NCI-H1048 (cell line): ENCODE measurements around the gene PLA2G6.
"Not testable (repeated sequence)": the region's sequence is repeated elsewhere in the genome, so short reads cannot be mapped to it uniquely, and the experiment has no call there.

ENCODE experiments used
- DNase-seq: peaks from one replicate; lab custom pipeline; 2025; lab: John Stamatoyannopoulos, UW

The PLA2G6 gene

DNA sequence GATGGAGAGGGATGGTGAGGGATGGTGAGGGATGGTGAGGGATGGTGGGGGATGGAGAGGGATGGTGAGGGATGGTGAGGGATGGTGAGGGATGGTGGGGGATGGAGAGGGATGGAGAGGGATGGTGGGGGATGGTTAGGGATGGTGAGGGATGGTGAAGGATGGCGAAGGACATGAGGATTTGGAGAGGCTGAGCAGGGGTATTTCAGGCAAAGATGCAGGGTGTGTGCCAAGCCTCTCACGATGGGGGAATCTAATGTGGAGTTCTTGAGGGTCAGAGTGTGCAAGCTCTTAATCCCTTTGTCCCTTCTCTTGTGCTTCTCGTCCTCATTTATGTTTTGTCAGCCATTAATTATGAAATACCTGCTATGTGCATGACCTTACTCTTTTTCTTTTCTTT lies 7.5 kb upstream of the PLA2G6 start:
- DNase-seq = no peak

DNA sequence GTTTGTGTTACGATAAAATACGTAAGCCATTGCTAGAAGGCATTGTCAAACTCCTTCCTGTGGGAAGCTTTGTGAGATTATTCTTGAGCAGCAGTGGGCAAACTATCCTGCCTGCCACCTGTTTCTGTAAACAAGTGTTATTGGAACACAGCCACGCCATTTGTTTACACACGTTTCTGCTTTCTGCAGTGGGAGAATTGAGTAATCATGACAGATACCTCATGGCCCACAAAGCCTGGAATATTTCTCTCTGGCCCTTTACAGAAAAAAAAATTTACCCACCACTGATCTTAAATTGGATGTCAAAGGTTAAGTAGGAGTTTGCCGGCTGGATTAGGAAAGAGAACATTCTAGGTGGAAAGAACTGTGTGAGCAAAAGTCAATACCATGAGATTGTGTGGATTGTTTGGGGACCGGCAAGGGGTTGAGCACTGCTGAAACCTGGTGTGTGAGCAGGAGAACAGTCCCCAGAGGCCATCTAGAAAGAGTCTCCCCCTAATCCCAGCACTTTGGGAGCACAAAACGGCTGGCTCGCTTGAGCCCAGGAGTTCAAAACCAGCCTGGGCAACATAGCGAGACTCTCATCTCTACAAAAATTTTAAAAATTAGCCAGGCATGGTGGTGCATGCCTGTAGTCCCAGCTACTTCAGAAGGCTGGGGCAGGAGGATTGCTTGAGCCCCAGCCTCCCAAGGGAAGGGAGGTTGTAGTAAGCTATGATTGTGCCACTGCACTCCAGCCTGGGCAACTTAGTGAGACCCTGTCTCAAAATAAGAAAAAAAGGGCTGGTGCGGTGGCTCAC lies 6.0 kb upstream of the PLA2G6 start:
- DNase-seq = no peak

DNA sequence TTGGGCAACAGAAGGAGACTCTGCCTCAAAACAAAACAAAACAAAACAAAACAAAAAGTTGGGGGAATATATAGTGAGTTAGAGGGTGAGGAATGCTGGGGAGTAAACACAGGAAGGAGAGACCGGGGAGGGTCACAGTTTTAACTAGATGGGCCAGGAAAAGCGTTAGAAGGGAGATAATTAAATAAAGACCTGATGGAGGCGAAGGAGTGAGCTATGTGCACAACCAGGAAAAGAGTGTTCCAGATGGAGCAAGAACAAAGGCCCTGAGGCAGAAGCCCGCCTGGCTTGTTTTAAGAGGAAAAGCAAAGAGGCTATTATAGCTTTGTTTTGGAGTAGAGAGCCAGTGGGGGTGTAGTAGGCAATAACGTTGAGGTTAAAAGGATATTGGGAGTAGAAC lies 4.8 kb upstream of the PLA2G6 start:
- DNase-seq = no peak

DNA sequence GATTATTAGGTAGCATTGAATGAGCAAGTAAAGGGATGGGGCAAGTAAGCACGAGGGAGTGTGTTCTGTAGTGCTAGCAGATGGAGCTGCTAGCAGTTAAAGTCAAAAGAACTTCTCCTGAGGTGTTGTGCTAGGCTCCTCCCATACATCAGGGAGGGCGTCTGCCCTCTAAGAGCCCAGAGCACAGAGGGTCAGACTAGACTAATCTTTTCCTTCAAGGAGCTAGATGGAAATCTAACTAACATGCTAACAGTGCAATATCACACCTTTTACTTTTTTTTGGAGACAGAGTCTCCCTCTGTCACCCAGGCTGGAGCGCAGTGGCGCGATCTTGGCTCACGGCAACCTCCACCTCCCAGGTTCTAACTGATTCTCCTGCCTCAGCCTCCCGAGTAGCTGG lies 3.2 kb upstream of the PLA2G6 start:
- no peak for DNase-seq

DNA sequence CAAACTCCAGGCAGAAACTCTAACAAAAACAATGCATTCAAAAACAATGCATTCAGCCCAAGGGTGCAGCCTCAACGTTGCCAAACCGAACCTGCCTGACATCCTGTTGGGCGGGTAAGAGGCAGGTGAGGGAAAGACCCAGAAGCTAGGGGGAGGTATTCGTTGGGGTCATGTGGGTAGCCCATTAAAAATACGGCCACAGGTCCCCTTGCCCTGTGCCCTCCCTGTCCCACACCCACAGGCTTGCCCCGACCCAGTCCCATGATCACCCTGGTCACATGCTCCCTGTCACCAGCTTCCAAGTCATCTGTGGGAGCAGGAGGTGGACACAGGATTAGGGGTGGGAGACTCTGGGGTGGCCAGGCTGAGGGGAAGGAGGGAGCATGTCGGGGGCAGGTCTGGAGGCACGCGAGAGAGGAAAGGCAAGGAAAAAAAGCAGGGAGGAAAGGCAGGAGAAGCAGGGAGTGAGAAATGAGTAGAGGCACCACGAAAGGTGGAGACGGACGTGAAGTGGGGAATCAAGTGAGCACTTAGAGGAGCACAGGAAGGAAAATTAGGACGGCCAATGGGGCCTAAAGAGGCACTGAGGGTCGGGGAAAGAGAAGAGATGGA lies 683 bp downstream of the PLA2G6 start:
- DNase-seq = no peak

DNA sequence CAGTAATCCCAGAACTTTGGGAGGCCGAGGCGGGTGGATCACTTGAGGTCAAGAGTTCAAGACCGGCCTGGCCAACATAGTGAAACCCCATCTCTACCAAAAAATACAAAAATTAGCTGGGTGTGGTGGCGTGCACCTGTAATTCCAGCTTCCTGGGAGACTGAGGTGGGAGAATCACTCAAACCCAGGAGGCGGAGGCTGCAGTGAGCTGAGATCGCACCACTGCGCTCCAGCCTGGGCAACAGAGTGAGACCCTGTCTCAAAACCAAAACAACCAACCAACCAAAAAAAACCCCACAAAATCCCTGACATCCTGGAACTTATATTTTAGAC lies 3.1 kb downstream of the PLA2G6 start:
- not testable (repeated sequence) for DNase-seq

- no peak for DNase-seq
Measured at GRCh38 chr22:38177926-38178604, 3.6 kb downstream of the PLA2G6 start.

DNA sequence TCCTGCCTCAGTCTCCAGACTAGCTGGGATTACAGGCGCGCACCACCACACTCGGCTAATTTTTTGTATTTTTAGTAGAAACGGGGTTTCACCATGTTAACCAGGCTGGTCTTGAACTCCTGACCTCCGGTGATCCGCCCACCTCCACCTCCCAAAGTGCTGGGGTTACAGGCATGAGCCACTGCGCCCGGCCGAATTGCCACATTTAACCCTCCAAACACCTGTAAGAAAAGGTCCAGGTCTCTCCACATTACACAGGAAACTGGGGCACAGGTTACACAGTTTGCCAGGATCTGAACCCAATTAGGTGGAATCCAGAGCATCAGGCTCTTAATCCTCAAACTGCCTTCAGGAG lies 4.1 kb downstream of the PLA2G6 start:
- not testable (repeated sequence) for DNase-seq

DNA sequence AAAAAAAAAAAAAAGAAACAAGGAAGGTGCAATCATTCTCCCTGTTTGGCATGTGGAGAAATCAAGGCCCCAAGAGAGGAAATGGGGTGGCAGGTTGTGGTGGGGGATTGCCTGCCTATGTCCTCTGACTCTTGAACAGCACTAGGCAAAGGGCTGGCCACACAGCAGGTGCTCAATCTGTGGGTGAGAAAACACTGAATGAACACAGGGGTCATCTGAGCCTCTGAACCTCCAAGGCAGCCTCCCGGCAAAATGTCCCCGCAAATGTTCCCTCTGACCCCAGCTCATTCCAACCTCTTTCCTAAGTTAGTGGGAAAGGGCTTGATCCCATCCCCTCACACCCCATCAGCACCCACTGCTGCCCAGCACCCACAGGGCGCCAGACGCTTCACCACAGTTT lies 4.6 kb downstream of the PLA2G6 start:
- no peak for DNase-seq

GRCh38 chr22:38176170-38176741 lies 5.4 kb downstream of the PLA2G6 start:
- no peak for DNase-seq

DNA sequence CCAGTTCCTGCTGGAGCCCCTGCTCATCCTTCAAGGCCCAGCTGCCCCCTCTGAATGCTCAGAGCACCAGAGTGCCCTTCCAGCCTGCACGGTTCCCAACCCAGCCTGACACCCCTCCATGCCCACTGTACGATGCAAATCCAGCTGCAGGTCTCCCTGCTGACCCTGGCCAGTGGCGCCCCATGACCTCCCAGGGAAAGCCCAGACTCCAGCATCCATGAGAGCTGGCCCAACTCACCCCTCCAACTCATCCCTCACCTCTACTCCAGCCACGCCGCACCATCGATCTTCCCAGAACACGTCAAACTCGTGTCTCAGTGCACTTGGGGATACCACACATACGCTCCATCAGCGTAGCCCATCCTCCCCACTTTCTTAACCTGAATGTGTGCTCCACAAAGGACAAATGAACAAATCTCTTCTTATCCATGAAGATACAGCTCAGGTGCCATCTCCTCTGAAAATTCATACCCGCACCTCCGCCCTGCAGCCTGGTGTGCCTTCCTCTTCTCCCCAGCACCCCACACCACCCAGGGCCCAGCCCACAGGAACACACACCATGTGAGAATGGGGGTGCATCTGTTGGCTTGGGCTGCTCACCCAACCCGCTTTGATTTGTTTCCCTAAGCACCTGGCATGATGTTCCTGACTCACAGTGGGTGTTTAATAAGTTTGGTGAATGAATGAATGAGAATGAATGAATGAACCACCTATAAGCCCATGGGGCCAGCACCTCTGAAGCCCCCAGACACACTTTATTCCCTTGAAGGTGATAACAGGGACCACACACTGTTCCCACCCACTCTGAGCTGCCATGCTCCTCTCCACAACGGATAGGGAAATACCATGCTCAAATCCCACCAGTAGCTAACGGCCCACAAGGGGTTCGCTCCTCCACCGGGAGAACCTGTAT lies 6.2 kb downstream of the PLA2G6 start:
- no peak for DNase-seq

DNA sequence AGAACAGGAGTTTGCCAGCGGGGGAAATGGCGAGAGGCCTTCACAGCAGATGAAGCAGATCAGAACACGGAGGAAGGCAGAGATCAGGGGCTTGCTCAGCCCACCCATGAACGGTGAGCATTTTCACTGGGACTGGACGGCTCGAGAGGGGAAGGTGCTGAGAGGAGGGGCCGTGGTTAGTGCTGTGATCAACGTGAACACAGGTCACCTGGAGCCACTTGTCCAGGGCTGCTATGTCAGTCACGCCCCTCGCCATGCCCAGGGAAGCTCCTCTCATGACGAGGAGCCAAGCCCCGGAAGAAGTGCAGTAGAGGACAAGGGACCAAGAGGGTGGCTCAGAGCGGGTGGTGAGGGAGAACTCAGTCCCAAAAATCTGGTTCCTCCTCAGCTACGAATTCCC lies 7.0 kb downstream of the PLA2G6 start:
- DNase-seq = no peak

DNA sequence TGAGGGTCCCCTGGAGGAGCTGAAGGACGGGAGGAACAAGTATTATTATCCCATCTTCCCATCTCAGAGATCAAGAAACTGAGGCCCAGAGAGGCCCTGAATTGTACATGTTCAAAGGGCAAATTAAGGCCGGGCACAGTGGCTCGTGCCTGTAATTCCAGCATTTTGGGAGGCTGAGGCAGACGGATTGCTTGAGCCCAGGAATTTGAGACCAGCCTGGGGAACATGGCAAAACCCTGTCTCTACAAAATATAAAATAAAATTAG lies 8.1 kb downstream of the PLA2G6 start:
- no peak for DNase-seq

- no peak for DNase-seq
Measured at GRCh38 chr22:38172832-38173640, 8.6 kb downstream of the PLA2G6 start.

- no peak for DNase-seq
Measured at GRCh38 chr22:38171927-38172831, 9.5 kb downstream of the PLA2G6 start.

GRCh38 chr22:38170469-38170868 lies 11.2 kb downstream of the PLA2G6 start:
- no peak for DNase-seq

- DNase-seq = no peak
Measured at GRCh38 chr22:38169116-38169515, 12.5 kb downstream of the PLA2G6 start.

DNA sequence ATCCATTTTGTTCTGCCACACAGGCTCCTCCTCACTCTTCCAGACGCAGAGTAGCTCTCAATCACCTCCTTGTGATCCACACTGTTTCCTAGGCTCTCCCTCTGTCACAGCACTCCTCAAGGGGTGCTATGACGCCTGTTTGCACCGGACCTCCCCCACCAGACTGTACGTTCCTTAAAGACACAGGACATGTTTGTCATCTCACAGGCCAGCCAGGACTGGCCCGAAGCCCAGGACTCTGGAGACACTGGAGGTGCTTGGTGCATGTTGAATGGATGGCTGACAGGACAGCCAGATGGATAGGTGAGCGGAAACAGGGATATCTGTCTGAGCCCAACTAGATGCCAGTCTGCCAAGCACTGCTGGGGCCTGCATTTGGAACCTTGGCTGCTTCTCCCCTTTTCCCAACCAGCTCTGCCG lies 13.6 kb downstream of the PLA2G6 start:
- DNase-seq = no peak

DNA sequence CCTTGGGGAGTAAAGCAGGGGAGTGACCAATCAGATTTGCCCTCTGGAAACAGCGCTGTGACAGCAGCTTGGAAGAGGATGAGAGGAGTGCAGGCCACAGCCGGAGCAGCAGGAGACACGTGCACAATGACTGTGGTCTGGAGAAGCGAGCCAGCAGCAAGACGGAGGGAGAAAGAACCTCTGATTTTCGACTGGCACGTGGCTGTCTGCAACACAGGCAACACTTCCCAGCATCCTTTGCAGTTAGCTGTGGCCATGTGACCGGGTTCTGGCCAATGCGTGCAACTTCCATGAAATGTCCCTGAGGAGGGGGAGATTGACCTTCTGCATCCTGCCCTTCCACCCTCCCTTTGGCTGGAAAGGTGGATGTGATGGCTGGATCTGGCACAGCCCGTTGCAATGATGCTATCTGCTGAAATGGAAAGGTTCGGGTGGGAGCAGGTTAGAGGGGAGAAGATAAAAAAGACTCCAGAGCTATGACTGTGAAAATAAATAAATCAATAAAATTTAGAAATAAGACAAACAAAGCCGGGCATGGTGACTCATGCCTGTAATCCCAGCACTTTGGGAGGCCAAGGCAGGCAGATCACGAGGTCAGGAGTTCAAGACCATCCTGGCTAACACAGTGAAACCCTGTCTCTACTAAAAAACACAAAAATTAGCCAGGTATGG lies 15.6 kb downstream of the PLA2G6 start:
- DNase-seq = no peak

- no peak for DNase-seq
Measured at GRCh38 chr22:38164551-38164918, 17.1 kb downstream of the PLA2G6 start.
